Measurements from ENCODE around the gene SUMO3. TPM values are rescaled to one million over a fixed set of nuclear protein-coding genes. Genes with fewer than 3 reads are reported as not detected.
A peak's percentile ranks its signal among the peaks of the same experiment; 100 is the strongest.

Gene SUMO3
- total RNA-seq, 1 experiment from 2014 or later, result 82.9 TPM

DNA sequence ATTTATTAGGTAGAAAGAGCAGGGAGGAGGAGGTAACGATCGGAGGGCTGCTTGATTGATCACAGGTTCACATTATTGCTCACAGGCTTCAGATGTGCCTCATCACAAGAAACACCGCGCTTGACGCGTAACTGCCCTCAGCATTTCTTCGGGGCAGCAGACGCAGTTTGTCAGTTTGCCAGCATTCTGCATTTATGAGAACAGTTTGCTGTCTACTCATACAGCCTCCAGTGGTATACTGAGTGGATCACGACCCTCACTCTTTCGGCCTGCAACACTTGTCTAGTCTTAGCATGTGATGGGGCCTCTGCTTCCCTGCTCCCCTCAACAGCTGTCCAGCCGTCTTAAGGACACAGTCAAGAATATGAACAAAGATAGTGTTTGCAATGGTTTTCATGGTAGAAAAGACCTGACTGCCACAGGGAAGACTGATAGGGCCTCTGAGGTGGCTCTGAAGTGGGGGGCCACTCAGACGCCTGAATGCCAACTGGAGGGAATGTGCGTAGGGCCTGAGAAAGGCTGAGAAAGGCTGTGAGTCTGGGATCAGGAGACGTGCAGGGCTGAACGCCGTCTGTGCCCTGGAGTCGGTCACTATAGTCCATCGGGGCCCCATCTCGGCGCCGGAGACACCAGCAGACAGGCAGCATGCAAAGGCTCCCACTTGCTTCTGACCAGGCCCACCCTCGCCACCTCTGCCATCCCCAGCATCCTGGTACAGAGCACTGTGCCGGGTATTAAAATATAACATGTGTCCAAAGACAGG, 61.3 kb downstream of the SUMO3 start:
- Histone ChIP-seq H2AK5ac (ENCODE audit: insufficient read length, low read length) (no peak overlapping the region), H4K91ac (ENCODE audit: insufficient read length, low read depth, low read length) (no peak overlapping the region), H3K14ac (ENCODE audit: insufficient read depth, low read length) (no peak overlapping the region), H2BK20ac (ENCODE audit: low read depth, low read length, poor library complexity, severe bottlenecking) (no peak overlapping the region), H3K79me2 (ENCODE audit: insufficient read depth, low read length) (no peaks in the 10 kb centered on the region), H3K27me3 (ENCODE audit: insufficient read depth, low read length) (no peaks in the 10 kb centered on the region), H3K9me3 (ENCODE audit: control insufficient read depth, low read depth, low read length) (no peaks in the 10 kb centered on the region), H3K79me1 (ENCODE audit: insufficient read depth, low read depth, low read length, poor library complexity, severe bottlenecking) (no peaks in the 10 kb centered on the region), H3K4me2 (ENCODE audit: insufficient read depth, insufficient read length, low read length) (no peak overlapping the region), H3K23ac (ENCODE audit: insufficient read length, low read depth, low read length) (no peak overlapping the region), H2BK5ac (ENCODE audit: insufficient read length, low read length) (no peak overlapping the region), H3K4me1 (ENCODE audit: insufficient read depth, low read length) (peaks cover 3% of the 10 kb centered on the region; the same call in 1 of the 2 replicates), H2BK15ac (ENCODE audit: low read depth, low read length) (no peak overlapping the region), H4K8ac (replicated peaks; ENCODE audit: insufficient read length, low read depth, low read length) (no peak overlapping the region), H3K18ac (ENCODE audit: insufficient read length, low read depth, low read length) (no peak overlapping the region), H2BK120ac (ENCODE audit: low read depth, low read length, poor library complexity, severe bottlenecking) (no peak overlapping the region), H3K9ac (ENCODE audit: extremely low read depth, insufficient read length, low read length) (no peak overlapping the region), H2AFZ (ENCODE audit: low read length) (no peak overlapping the region), H3T11ph (ENCODE audit: low read length) (no peak overlapping the region), H4K5ac (ENCODE audit: insufficient read length, low read depth, low read length) (no peak overlapping the region), H3K4ac (ENCODE audit: low read depth, low read length) (no peak overlapping the region), H3K23me2 (ENCODE audit: insufficient read length, low read depth, low read length, poor library complexity, severe bottlenecking) (no peaks in the 10 kb centered on the region), H3K56ac (ENCODE audit: insufficient read length, low read depth, low read length) (no peak overlapping the region), H3K27ac (ENCODE audit: insufficient read length, low read depth, low read length) (no peak overlapping the region), H4K20me1 (ENCODE audit: control insufficient read depth, insufficient read depth, insufficient read length) (no peaks in the 10 kb centered on the region), H2BK12ac (ENCODE audit: insufficient read length, low read depth, low read length) (no peak overlapping the region)
- peak overlapping the region in 1 of 3 experiments; percentile 86; a peak in 2 of 7 replicates for H3K27ac Mint-ChIP-seq
- TF ChIP-seq, protein P1, sequence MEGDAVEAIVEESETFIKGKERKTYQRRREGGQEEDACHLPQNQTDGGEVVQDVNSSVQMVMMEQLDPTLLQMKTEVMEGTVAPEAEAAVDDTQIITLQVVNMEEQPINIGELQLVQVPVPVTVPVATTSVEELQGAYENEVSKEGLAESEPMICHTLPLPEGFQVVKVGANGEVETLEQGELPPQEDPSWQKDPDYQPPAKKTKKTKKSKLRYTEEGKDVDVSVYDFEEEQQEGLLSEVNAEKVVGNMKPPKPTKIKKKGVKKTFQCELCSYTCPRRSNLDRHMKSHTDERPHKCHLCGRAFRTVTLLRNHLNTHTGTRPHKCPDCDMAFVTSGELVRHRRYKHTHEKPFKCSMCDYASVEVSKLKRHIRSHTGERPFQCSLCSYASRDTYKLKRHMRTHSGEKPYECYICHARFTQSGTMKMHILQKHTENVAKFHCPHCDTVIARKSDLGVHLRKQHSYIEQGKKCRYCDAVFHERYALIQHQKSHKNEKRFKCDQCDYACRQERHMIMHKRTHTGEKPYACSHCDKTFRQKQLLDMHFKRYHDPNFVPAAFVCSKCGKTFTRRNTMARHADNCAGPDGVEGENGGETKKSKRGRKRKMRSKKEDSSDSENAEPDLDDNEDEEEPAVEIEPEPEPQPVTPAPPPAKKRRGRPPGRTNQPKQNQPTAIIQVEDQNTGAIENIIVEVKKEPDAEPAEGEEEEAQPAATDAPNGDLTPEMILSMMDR (conservative IDR thresholded peaks at IDR 0.05), result no peak
- H3K9me3 Mint-ChIP-seq, result peaks cover 0 to 11% of the 10 kb centered on the region in 2 experiments; a peak in 4 of 5 replicates
- DNase-seq, result peak; percentile 19
- H3K4me1 Mint-ChIP-seq, result peaks cover 23 to 38% of the 10 kb centered on the region in 2 experiments
- H3K36me3 Mint-ChIP-seq (ENCODE audit: insufficient read depth in 1 of 3, low read depth in 3 of 3), result peaks cover 5 to 15% (median 14%) of the 10 kb centered on the region in 3 experiments; a peak in 5 of 7 replicates
- H3K27me3 Mint-ChIP-seq (ENCODE audit: low read depth), result peaks cover 14% of the 10 kb centered on the region
- WGBS (ENCODE audit: extremely low coverage, insufficient read length, low lambda C conversion rate), result no CpG with 5 or more reads among the region's 23 CpGs
- H3K4me3 Mint-ChIP-seq, result no peak overlapping the region

Other genes starting within 250 kb of the SUMO3 start
- gene KRTAP10-4, start 244.3 kb downstream of the SUMO3 start, total RNA-seq (2021), result not detected in 2 replicates
- gene KRTAP10-5, start 237.5 kb downstream of the SUMO3 start, total RNA-seq (2021), result not detected in 2 replicates
- not detected in 2 replicates for gene KRTAP10-6, start 225.6 kb downstream of the SUMO3 start, total RNA-seq (2021)
- gene KRTAP10-7, start 217.5 kb downstream of the SUMO3 start, total RNA-seq (2021), result not detected in 2 replicates
- gene KRTAP10-8, start 206.0 kb downstream of the SUMO3 start, total RNA-seq (2021), result not detected in 2 replicates
- gene KRTAP10-9, start 191.0 kb downstream of the SUMO3 start, total RNA-seq (2021), result not detected in 2 replicates
- not detected in 2 replicates for gene KRTAP10-10, start 180.7 kb downstream of the SUMO3 start, total RNA-seq (2021)
- gene KRTAP10-11, start 171.6 kb downstream of the SUMO3 start, total RNA-seq (2021), result not detected in 2 replicates
- not detected in 2 replicates for gene KRTAP12-4, start 163.4 kb downstream of the SUMO3 start, total RNA-seq (2021)
- gene KRTAP12-3, start 160.1 kb downstream of the SUMO3 start, total RNA-seq (2021), result not detected in 2 replicates
- not detected in 2 replicates for gene KRTAP12-2, start 151.1 kb downstream of the SUMO3 start, total RNA-seq (2021)
- gene KRTAP12-1, start 135.9 kb downstream of the SUMO3 start, total RNA-seq (2021), result not detected in 2 replicates
- gene KRTAP10-12, start 120.9 kb downstream of the SUMO3 start, total RNA-seq (2021), result not detected in 2 replicates
- 1.2 and 1.3 TPM in 2 replicates for gene TSPEAR, start 106.5 kb downstream of the SUMO3 start, total RNA-seq (2021)
- gene UBE2G2, start 16.2 kb downstream of the SUMO3 start, total RNA-seq (2021), result 106 and 121 TPM in 2 replicates
- gene PTTG1IP, start 55.6 kb upstream of the SUMO3 start, total RNA-seq (2021), result 107 and 112 TPM in 2 replicates
- 0.61 and 1.1 TPM in 2 replicates for gene ITGB2, start 102.8 kb upstream of the SUMO3 start, total RNA-seq (2021)
- gene SLX9, start 122.0 kb upstream of the SUMO3 start, total RNA-seq (2021), result 74.3 and 76.4 TPM in 2 replicates